PFSK-1 (cell line): ENCODE data around the gene HTR1B.

ENCODE experiments used
- POLR2AphosphoS5 ChIP-seq: IDR thresholded peaks from 2 replicates; pipeline ENCODE4 v1.6.1; 2012; ENCODE audit warnings: low read depth, mild to moderate bottlenecking, control low read depth, low read length, moderate library complexity
- REST ChIP-seq, 2 experiments: IDR thresholded peaks; 2 replicates each; pipeline versions ENCODE4 v1.6.1 to v1.8.0; 2011 to 2012; ENCODE audit warnings: low read depth in 2 of 2, low read length in 2 of 2, control low read depth in 1 of 2, inconsistent platforms in 1 of 2, mild to moderate bottlenecking in 1 of 2, moderate library complexity in 1 of 2; ENCODE audit not compliant: insufficient read depth in 1 of 2
- SIN3A ChIP-seq: IDR thresholded peaks from 2 replicates; pipeline ENCODE4 v1.6.1; 2012; ENCODE audit warnings: mild to moderate bottlenecking, low read length, moderate library complexity, borderline replicate concordance; ENCODE audit not compliant: insufficient read depth
- TAF1 ChIP-seq: IDR thresholded peaks from 2 replicates; pipeline ENCODE4 v1.6.1; 2012; ENCODE audit warnings: low read length, control low read depth, borderline replicate concordance; ENCODE audit not compliant: insufficient read depth

- TF ChIP-seq SIN3A (no peak), REST (IDR thresholded peaks at IDR 0.05; ENCODE audit: insufficient read depth in 1 of 2, low read depth in 2 of 2, low read length in 2 of 2) (no peak), POLR2AphosphoS5 (no peak), TAF1 (no peak)
These were observed 46.5 kb downstream of the HTR1B start for GRCh38 chr6:77416839-77417238.
